ENCODE results near the gene FAM83D.
A peak's percentile ranks its signal among the peaks of the same experiment; 100 is the strongest.

The FAM83D gene

GRCh38 chr20:38926142-38926933, at the start of gene FAM83D:
TSS of gene FAM83D (plus strand) at chr20:38926417. CDS start at chr20:38926443, 26 bp downstream.
- peak; percentile 93 for DNase-seq

GRCh38 chr20:38877483-38877882, 48.7 kb upstream of the FAM83D start:
- DNase-seq = no peak

- no peak for DNase-seq
Observed at GRCh38 chr20:38878866-38879265, 47.4 kb upstream of the FAM83D start.

GRCh38 chr20:38880952-38881735, 45.1 kb upstream of the FAM83D start:
- DNase-seq = no peak

- no peak for DNase-seq
Observed at GRCh38 chr20:38881806-38882440, 44.3 kb upstream of the FAM83D start.

GRCh38 chr20:38882600-38882999, 43.6 kb upstream of the FAM83D start:
- DNase-seq = no peak

GRCh38 chr20:38883081-38883980, 42.9 kb upstream of the FAM83D start:
- no peak for DNase-seq

- no peak for DNase-seq
Observed at GRCh38 chr20:38883981-38884733, 42.1 kb upstream of the FAM83D start.

GRCh38 chr20:38885357-38885756, 40.9 kb upstream of the FAM83D start:
- no peak for DNase-seq

GRCh38 chr20:38888059-38888831, 38.0 kb upstream of the FAM83D start:
- no peak for DNase-seq

GRCh38 chr20:38889050-38889449, 37.2 kb upstream of the FAM83D start:
- no peak for DNase-seq

- DNase-seq = no peak
Observed at GRCh38 chr20:38889792-38890496, 36.3 kb upstream of the FAM83D start.

GRCh38 chr20:38890497-38890818, 35.8 kb upstream of the FAM83D start:
- DNase-seq = no peak

- no peak for DNase-seq
Observed at GRCh38 chr20:38892091-38892981, 33.9 kb upstream of the FAM83D start.

- DNase-seq = no peak
Observed at GRCh38 chr20:38893056-38893564, 33.1 kb upstream of the FAM83D start.

GRCh38 chr20:38893565-38894090, 32.6 kb upstream of the FAM83D start:
- DNase-seq = peak; percentile 85

- no peak for DNase-seq
Observed at GRCh38 chr20:38894091-38894847, 31.9 kb upstream of the FAM83D start.

Data from activated CD4-positive, CD25-positive, alpha-beta regulatory T cell treated with anti-CD3 and anti-CD28 coated beads, Interleukin-2, amount 50 U/mL, for 72 hours (primary cell).